ENCODE results near the gene EFCAB7. TPM values are rescaled to one million over a fixed set of nuclear protein-coding genes. Genes with fewer than 3 reads are reported as not detected.

EFCAB7 gene
- total RNA-seq, 1 donor from 2014 or later: 11.0 TPM

GRCh38 chr1:63487336-63488065, 35.8 kb upstream of the EFCAB7 start:
- no peaks in the 10 kb centered on the region for H3K4me1 Mint-ChIP-seq
- no peak overlapping the region for H3K27ac Mint-ChIP-seq (ENCODE audit: unreplicated experiment)
- H3K4me3 Mint-ChIP-seq: no peak overlapping the region
- TF ChIP-seq CTCF (conservative IDR thresholded peaks at IDR 0.05): no peak
- H3K36me3 Mint-ChIP-seq (ENCODE audit: low read depth): no peaks in the 10 kb centered on the region
- H3K27me3 Mint-ChIP-seq (ENCODE audit: low read depth): no peaks in the 10 kb centered on the region
- no peak for DNase-seq (ENCODE audit: low read depth, low spot score)
- no peaks in the 10 kb centered on the region for H3K9me3 Mint-ChIP-seq

GRCh38 chr1:63497577-63497976, 25.7 kb upstream of the EFCAB7 start:
- Mint-ChIP-seq H3K9me3 (peaks cover 11% of the 10 kb centered on the region), H3K4me1 (no peaks in the 10 kb centered on the region), H3K27me3 (ENCODE audit: low read depth) (no peaks in the 10 kb centered on the region), H3K4me3 (no peak overlapping the region), H3K36me3 (ENCODE audit: low read depth) (peaks cover 22% of the 10 kb centered on the region), H3K27ac (ENCODE audit: unreplicated experiment) (no peak overlapping the region)
- TF ChIP-seq CTCF (conservative IDR thresholded peaks at IDR 0.05): no peak
- no peak for DNase-seq (ENCODE audit: low read depth, low spot score)

- Mint-ChIP-seq H3K36me3 (ENCODE audit: low read depth) (peaks cover 22% of the 10 kb centered on the region), H3K4me1 (no peaks in the 10 kb centered on the region), H3K4me3 (no peak overlapping the region), H3K27me3 (ENCODE audit: low read depth) (no peaks in the 10 kb centered on the region), H3K9me3 (peaks cover 11% of the 10 kb centered on the region), H3K27ac (ENCODE audit: unreplicated experiment) (no peak overlapping the region)
- no peak for DNase-seq (ENCODE audit: low read depth, low spot score)
- TF ChIP-seq CTCF (conservative IDR thresholded peaks at IDR 0.05): no peak
Observed at GRCh38 chr1:63498106-63498505, 25.2 kb upstream of the EFCAB7 start.

- Mint-ChIP-seq H3K36me3 (ENCODE audit: low read depth) (peaks cover 42% of the 10 kb centered on the region), H3K4me3 (no peak overlapping the region), H3K27ac (ENCODE audit: unreplicated experiment) (no peak overlapping the region), H3K9me3 (peaks cover 13% of the 10 kb centered on the region), H3K27me3 (ENCODE audit: low read depth) (no peaks in the 10 kb centered on the region), H3K4me1 (no peaks in the 10 kb centered on the region)
- no peak for DNase-seq (ENCODE audit: low read depth, low spot score)
- no peak for TF ChIP-seq CTCF (conservative IDR thresholded peaks at IDR 0.05)
Observed at GRCh38 chr1:63501256-63501655, 22.1 kb upstream of the EFCAB7 start.

GRCh38 chr1:63506782-63507181, 16.5 kb upstream of the EFCAB7 start:
- Mint-ChIP-seq H3K27me3 (ENCODE audit: low read depth) (no peaks in the 10 kb centered on the region), H3K4me3 (no peak overlapping the region), H3K4me1 (no peaks in the 10 kb centered on the region), H3K9me3 (peaks cover 7% of the 10 kb centered on the region), H3K27ac (ENCODE audit: unreplicated experiment) (no peak overlapping the region), H3K36me3 (ENCODE audit: low read depth) (peaks cover 35% of the 10 kb centered on the region)
- TF ChIP-seq CTCF (conservative IDR thresholded peaks at IDR 0.05): no peak
- no peak for DNase-seq (ENCODE audit: low read depth, low spot score)
